Calu3 (cell line): ENCODE results near the gene RNF222. TPM values are rescaled to one million over a fixed set of nuclear protein-coding genes. Genes with fewer than 3 reads are reported as not detected.

Source experiments
- BruUV-seq: library from RNA; stranded (reverse); fragments of 400-500 nt; replicated peaks from 2 replicates; lab custom pipeline; 2021; lab: Mats Ljungman, UMichigan
- CTCF ChIA-PET: fragments of 300-600 bp; sonication (Branson Sonifier 250); formaldehyde crosslinking; loops from one replicate; lab custom pipeline; 2022; ENCODE audit warnings: antibody characterized with exemption; lab: Charles Lee
- DNase-seq: peaks from one replicate; pipeline ENCODE4 v3.0.0; 2022
- H3K27ac Mint-ChIP-seq: one replicate; pipeline ENCODE4 v1.8.0; 2022; ENCODE audit warnings: mixed read lengths; ENCODE audit not compliant: unreplicated experiment
- H3K27me3 Mint-ChIP-seq: one replicate; pipeline ENCODE4 v1.8.0; 2022; ENCODE audit warnings: mixed read lengths; ENCODE audit not compliant: unreplicated experiment
- H3K36me3 Mint-ChIP-seq: one replicate; pipeline ENCODE4 v1.8.0; 2022; ENCODE audit warnings: mild to moderate bottlenecking, moderate library complexity, mixed read lengths; ENCODE audit not compliant: insufficient read depth, unreplicated experiment
- H3K4me1 Mint-ChIP-seq: one replicate; pipeline ENCODE4 v1.8.0; 2022; ENCODE audit warnings: mild to moderate bottlenecking, low read depth, mixed read lengths; ENCODE audit not compliant: unreplicated experiment
- H3K4me3 Mint-ChIP-seq: one replicate; pipeline ENCODE4 v1.8.0; 2022; ENCODE audit warnings: mild to moderate bottlenecking, low read depth, moderate library complexity, mixed read lengths; ENCODE audit not compliant: unreplicated experiment
- H3K9me3 Mint-ChIP-seq: one replicate; pipeline ENCODE4 v1.8.0; 2022; ENCODE audit warnings: low read depth, mixed read lengths; ENCODE audit not compliant: unreplicated experiment
- intact Hi-C: fragments of 100-400 bp; cut with micrococcal nuclease; formaldehyde crosslinking; loops from one replicate; pipeline ENCODE4 v1.10.0; 2022; ENCODE audit not compliant: unreplicated experiment
- total RNA-seq: library from RNA; stranded (reverse); gene quantifications from 2 replicates; pipeline ENCODE4 v1.2.3, GENCODE V29; 2022
- TF ChIP-seq, protein P1 (sequence below): fragments of 200-600 bp; IDR thresholded peaks from one replicate; pipeline ENCODE4 v1.8.0; 2022; ENCODE audit warnings: antibody characterized with exemption; ENCODE audit not compliant: unreplicated experiment

Gene RNF222
- total RNA-seq, 1 experiment from 2014 or later, result not detected

DNA sequence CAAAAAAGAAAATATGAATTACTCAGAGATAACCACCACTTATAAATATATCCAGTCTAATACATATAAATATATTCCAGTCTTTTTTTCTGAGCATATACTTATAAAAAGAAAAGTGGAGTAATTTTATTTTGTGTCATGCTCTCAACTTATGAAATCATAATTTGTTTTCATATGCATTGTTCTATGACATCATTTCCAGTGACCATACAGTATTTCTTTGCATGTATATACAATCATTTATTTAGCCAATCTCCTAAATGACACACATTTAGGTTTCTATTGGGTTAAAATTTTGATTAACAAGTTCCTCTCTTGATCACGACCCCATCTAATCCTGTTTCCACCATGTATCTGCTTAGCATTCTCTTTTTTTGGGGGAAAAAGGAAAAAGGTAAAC, 21.7 kb upstream of the RNF222 start:
- intact Hi-C loops, result no loop called here
- no TSS peak for BruUV-seq
- Mint-ChIP-seq H3K36me3 (no peaks in the 10 kb centered on the region), H3K4me1 (no peaks in the 10 kb centered on the region), H3K4me3 (no peak overlapping the region), H3K9me3 (no peaks in the 10 kb centered on the region), H3K27ac (no peak overlapping the region), H3K27me3 (peaks cover 25% of the 10 kb centered on the region)
- DNase-seq, result no peak
- TF ChIP-seq, protein P1, sequence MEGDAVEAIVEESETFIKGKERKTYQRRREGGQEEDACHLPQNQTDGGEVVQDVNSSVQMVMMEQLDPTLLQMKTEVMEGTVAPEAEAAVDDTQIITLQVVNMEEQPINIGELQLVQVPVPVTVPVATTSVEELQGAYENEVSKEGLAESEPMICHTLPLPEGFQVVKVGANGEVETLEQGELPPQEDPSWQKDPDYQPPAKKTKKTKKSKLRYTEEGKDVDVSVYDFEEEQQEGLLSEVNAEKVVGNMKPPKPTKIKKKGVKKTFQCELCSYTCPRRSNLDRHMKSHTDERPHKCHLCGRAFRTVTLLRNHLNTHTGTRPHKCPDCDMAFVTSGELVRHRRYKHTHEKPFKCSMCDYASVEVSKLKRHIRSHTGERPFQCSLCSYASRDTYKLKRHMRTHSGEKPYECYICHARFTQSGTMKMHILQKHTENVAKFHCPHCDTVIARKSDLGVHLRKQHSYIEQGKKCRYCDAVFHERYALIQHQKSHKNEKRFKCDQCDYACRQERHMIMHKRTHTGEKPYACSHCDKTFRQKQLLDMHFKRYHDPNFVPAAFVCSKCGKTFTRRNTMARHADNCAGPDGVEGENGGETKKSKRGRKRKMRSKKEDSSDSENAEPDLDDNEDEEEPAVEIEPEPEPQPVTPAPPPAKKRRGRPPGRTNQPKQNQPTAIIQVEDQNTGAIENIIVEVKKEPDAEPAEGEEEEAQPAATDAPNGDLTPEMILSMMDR, result no peak
- CTCF ChIA-PET, result interaction anchor here (1.4 kb wide), 1 partner anchor 16 kb away, joined by 3 read pairs; the partner anchor contains the start of gene NDEL1

DNA sequence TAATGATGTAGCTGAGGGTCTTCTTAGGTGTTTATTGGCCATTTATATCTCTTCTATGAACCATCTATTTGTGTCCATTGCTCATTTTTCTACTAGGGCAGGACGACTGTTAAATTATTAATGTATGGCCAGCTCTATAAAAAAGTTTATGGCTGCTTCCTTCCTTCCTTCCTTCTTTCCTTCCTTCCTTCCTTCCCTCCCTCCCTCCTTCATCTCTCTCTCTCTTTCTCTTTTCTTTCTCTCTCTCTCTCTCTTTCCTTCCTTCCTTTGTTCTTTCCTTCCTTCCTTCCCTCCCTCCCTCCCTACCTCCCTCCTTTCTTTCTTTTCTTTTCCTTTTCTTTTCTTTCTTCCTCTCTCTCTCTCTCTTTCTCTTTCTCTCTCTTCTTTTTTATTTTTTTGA, 20.8 kb upstream of the RNF222 start:
- H3K4me3 Mint-ChIP-seq, result no peak overlapping the region
- BruUV-seq, result no TSS peak
- no peaks in the 10 kb centered on the region for H3K4me1 Mint-ChIP-seq
- intact Hi-C loops, result no loop called here
- CTCF ChIA-PET, result no interaction called here
- no peak for DNase-seq
- no peaks in the 10 kb centered on the region for H3K9me3 Mint-ChIP-seq
- TF ChIP-seq, protein P1, result no peak
- no peak overlapping the region for H3K27ac Mint-ChIP-seq
- no peaks in the 10 kb centered on the region for H3K36me3 Mint-ChIP-seq
- peaks cover 25% of the 10 kb centered on the region for H3K27me3 Mint-ChIP-seq

DNA sequence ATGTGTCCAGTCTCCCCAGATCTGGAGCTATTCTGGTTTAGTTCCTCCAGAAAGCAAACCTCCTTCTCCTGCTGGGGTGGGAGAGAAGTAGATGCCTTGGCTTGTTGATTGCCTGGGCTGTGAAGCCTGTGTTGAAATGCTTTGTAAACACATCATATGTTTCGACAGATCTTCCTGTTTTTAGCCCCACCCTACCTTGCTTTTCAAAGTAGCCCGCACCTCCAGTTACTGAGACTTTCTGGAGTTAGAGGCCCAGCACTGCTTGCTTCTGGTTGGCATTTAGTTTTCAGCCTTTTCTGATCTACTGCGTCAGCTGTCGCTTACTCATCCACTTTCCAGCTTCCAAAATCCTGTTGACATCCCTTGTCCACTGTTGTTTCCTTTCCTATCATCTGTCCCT, 20.2 kb upstream of the RNF222 start:
- Mint-ChIP-seq H3K9me3 (no peaks in the 10 kb centered on the region), H3K4me1 (no peaks in the 10 kb centered on the region), H3K27ac (no peak overlapping the region), H3K36me3 (no peaks in the 10 kb centered on the region), H3K4me3 (no peak overlapping the region), H3K27me3 (peaks cover 25% of the 10 kb centered on the region)
- BruUV-seq, result no TSS peak
- CTCF ChIA-PET, result no interaction called here
- intact Hi-C loops, result no loop called here
- DNase-seq, result no peak
- TF ChIP-seq, protein P1, result no peak

DNA sequence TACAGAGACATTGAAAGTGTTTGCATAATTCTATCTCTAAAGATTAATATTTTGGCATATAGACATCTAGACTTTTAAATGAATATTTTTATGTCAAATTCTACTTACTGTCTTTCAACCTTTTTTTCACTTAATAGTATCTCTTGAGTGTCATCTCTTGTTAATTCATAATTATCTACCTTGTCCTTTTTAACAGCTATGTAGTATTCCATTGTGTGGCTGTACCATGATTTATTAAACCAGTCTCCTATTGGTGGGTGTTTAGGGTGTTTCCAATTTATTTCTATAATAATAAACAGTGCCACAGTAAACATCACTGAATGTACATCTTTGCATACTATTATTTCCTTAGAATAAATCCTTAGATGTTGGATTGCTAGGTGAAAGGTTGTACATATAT, 16.3 kb upstream of the RNF222 start:
- no peaks in the 10 kb centered on the region for H3K9me3 Mint-ChIP-seq
- intact Hi-C loops, result no loop called here
- no peaks in the 10 kb centered on the region for H3K36me3 Mint-ChIP-seq
- H3K4me3 Mint-ChIP-seq, result no peak overlapping the region
- no TSS peak for BruUV-seq
- H3K27me3 Mint-ChIP-seq, result peaks cover 25% of the 10 kb centered on the region
- TF ChIP-seq, protein P1, result no peak
- CTCF ChIA-PET, result no interaction called here
- DNase-seq, result no peak
- no peak overlapping the region for H3K27ac Mint-ChIP-seq
- H3K4me1 Mint-ChIP-seq, result no peaks in the 10 kb centered on the region
